Neuronal stem cell (in vitro differentiated cells): Measurements from ENCODE around the gene IL11RA.
A peak's percentile ranks its signal among the peaks of the same experiment; 100 is the strongest.

Source experiments
- DNase-seq: peaks from one replicate; pipeline ENCODE4 v3.0.0-alpha.2; 2013; ENCODE audit warnings: low spot score
- H2AFZ ChIP-seq: one replicate; pipeline ENCODE4 v1.6.1; 2013; ENCODE audit warnings: mild to moderate bottlenecking, low read length, inconsistent platforms
- H2AK5ac ChIP-seq: 2 replicates; pipeline ENCODE4 v1.6.1; 2013; ENCODE audit warnings: low read depth, mild to moderate bottlenecking, inconsistent platforms, low read length, moderate library complexity, mixed read lengths
- H2BK120ac ChIP-seq: 2 replicates; pipeline ENCODE4 v1.6.1; 2013; ENCODE audit warnings: low read depth, mild to moderate bottlenecking, inconsistent platforms, low read length, moderate library complexity, mixed read lengths
- H2BK12ac ChIP-seq: one replicate; pipeline ENCODE4 v1.6.1; 2013; ENCODE audit warnings: low read length, inconsistent platforms
- H2BK15ac ChIP-seq: 2 replicates; pipeline ENCODE4 v1.6.1; 2013; ENCODE audit warnings: mild to moderate bottlenecking, low read length, inconsistent platforms, mixed read lengths
- H2BK5ac ChIP-seq: one replicate; pipeline ENCODE4 v1.6.1; 2013; ENCODE audit warnings: inconsistent platforms, mild to moderate bottlenecking, low read length, moderate library complexity
- H3K14ac ChIP-seq: one replicate; pipeline ENCODE4 v1.6.1; 2013; ENCODE audit warnings: low read length, inconsistent platforms
- H3K18ac ChIP-seq: 2 replicates; pipeline ENCODE4 v1.6.1; 2013; ENCODE audit warnings: low read length, inconsistent platforms
- H3K23ac ChIP-seq: 2 replicates; pipeline ENCODE4 v1.6.1; 2013; ENCODE audit warnings: low read depth, mild to moderate bottlenecking, mixed read lengths, low read length, inconsistent platforms; ENCODE audit not compliant: poor library complexity
- H3K27ac ChIP-seq: replicated peaks from 3 replicates; pipeline ENCODE4 v1.5.1; 2013; ENCODE audit warnings: low read length, inconsistent platforms
- H3K27me3 ChIP-seq, 3 experiments: 2 replicates each; pipeline ENCODE4 v1.6.1; 2013; ENCODE audit warnings: low read length in 3 of 3, mild to moderate bottlenecking in 2 of 3, inconsistent platforms in 1 of 3, low read depth in 1 of 3, mixed read lengths in 1 of 3, moderate library complexity in 1 of 3; ENCODE audit not compliant: control insufficient read depth in 3 of 3, insufficient read depth in 3 of 3
- H3K36me3 ChIP-seq, 2 donors: replicated peaks in 1 of 2; 2 replicates each; pipeline ENCODE4 v1.6.1; 2013; ENCODE audit warnings: low read length in 2 of 2; ENCODE audit not compliant: control insufficient read depth in 2 of 2, insufficient read depth in 2 of 2
- H3K4ac ChIP-seq: 2 replicates; pipeline ENCODE4 v1.6.1; 2013; ENCODE audit warnings: inconsistent platforms, mild to moderate bottlenecking, low read length, moderate library complexity
- H3K4me1 ChIP-seq, 2 donors: 1 replicate in 1 of 2; 2 replicates in 1 of 2; pipeline ENCODE4 v1.6.1; 2013; ENCODE audit warnings: low read length in 2 of 2, low read depth in 1 of 2; ENCODE audit not compliant: control insufficient read depth in 2 of 2, insufficient read depth in 1 of 2
- H3K4me2 ChIP-seq: one replicate; pipeline ENCODE4 v1.6.1; 2013; ENCODE audit warnings: mild to moderate bottlenecking, low read length, inconsistent platforms; ENCODE audit not compliant: insufficient read depth, poor library complexity, severe bottlenecking
- H3K4me3 ChIP-seq, 2 donors: 2 replicates each; pipeline ENCODE4 v1.5.1; 2013; ENCODE audit warnings: low read length in 2 of 2, mild to moderate bottlenecking in 2 of 2, inconsistent platforms in 1 of 2, moderate library complexity in 1 of 2
- H3K79me1 ChIP-seq: one replicate; pipeline ENCODE4 v1.6.1; 2013; ENCODE audit warnings: low read depth, mild to moderate bottlenecking, inconsistent platforms, low read length, moderate library complexity
- H3K9ac ChIP-seq: one replicate; pipeline ENCODE4 v1.6.1; 2013; ENCODE audit warnings: mild to moderate bottlenecking, low read depth, low read length, inconsistent platforms; ENCODE audit not compliant: poor library complexity
- H3K9me3 ChIP-seq, 2 donors: replicated peaks in 1 of 2; 2 replicates each; pipeline versions ENCODE3 to v1.6.1; 2013; ENCODE audit warnings: low read length in 2 of 2, mild to moderate bottlenecking in 2 of 2, inconsistent platforms in 1 of 2, low read depth in 1 of 2, mixed read lengths in 1 of 2, moderate library complexity in 1 of 2; ENCODE audit not compliant: control insufficient read depth in 2 of 2, insufficient read depth in 1 of 2
- H4K8ac ChIP-seq: one replicate; pipeline ENCODE4 v1.6.1; 2013; ENCODE audit warnings: low read depth, mild to moderate bottlenecking, inconsistent platforms, low read length, moderate library complexity
- H4K91ac ChIP-seq: one replicate; pipeline ENCODE4 v1.6.1; 2013; ENCODE audit warnings: low read length, low read depth, mild to moderate bottlenecking, inconsistent platforms; ENCODE audit not compliant: poor library complexity
- WGBS, 2 donors: extraction: QIAGEN DNeasy Blood & Tissue Kit; methylation state at CpG; one replicate each; pipeline ENCODE4 v1.1.7; 2013; ENCODE audit warnings: missing lambda C conversion rate in 2 of 2, mixed read lengths in 1 of 2; ENCODE audit not compliant: insufficient read length in 2 of 2, insufficient replicate concordance in 1 of 2; ENCODE audit errors: extremely low coverage in 2 of 2; 5-methylcytosine and 5-hydroxymethylcytosine counted together

The IL11RA gene

GRCh38 chr9:34650816-34651215 lies 1.2 kb upstream of the IL11RA start:
- H3K4me2 ChIP-seq = no peak overlapping the region

GRCh38 chr9:34651321-34651720 lies 664 bp upstream of the IL11RA start:
- Histone ChIP-seq H3K4me1 (peaks cover 38 to 40% of the 10 kb centered on the region in 2 donors), H3K79me1 (peaks cover 1% of the 10 kb centered on the region), H2BK12ac (no peak overlapping the region), H3K9me3 (no peaks in the 10 kb centered on the region), H3K27ac (peak overlapping the region; percentile 19), H3K4ac (no peak overlapping the region), H2BK120ac (no peak overlapping the region), H3K27me3 (no peaks in the 10 kb centered on the region), H2AK5ac (no peak overlapping the region), H4K91ac (no peak overlapping the region), H2BK5ac (no peak overlapping the region), H3K4me3 (peak overlapping the region; percentile 8 to 50), H3K9ac (no peak overlapping the region), H2AFZ (peak overlapping the region; percentile 69), H3K23ac (no peak overlapping the region), H4K8ac (no peak overlapping the region), H3K4me2 (peak overlapping the region; percentile 47), H3K14ac (no peak overlapping the region), H3K18ac (no peak overlapping the region), H3K36me3 (peaks cover 19 to 23% of the 10 kb centered on the region in 2 donors), H2BK15ac (no peak overlapping the region)
- WGBS, 2 donors = no CpG with 5 or more reads among the region's 4 CpGs
- DNase-seq = no peak

More at GRCh38 chr9:34650816-34651215, 1.2 kb upstream of the IL11RA start:
- Histone ChIP-seq H3K27me3 (no peaks in the 10 kb centered on the region), H2AK5ac (no peak overlapping the region), H2AFZ (no peak overlapping the region), H3K14ac (no peak overlapping the region), H3K23ac (no peak overlapping the region), H3K36me3 (peaks cover 19 to 23% of the 10 kb centered on the region in 2 donors), H3K18ac (no peak overlapping the region), H3K4ac (no peak overlapping the region), H3K9me3 (peaks cover 0 to 2% of the 10 kb centered on the region in 2 donors), H2BK5ac (peak overlapping the region; percentile 46), H3K27ac (no peak overlapping the region), H2BK120ac (no peak overlapping the region), H4K91ac (no peak overlapping the region), H2BK12ac (no peak overlapping the region), H3K79me1 (peaks cover 1% of the 10 kb centered on the region), H2BK15ac (no peak overlapping the region), H4K8ac (no peak overlapping the region), H3K4me1 (peaks cover 42 to 44% of the 10 kb centered on the region in 2 donors), H3K4me3 (peak overlapping the region in 1 of 2 donors; percentile 50), H3K9ac (no peak overlapping the region)
- DNase-seq = no peak
- WGBS, 2 donors = no CpG with 5 or more reads among the region's 5 CpGs

GRCh38 chr9:34652602-34653000 lies 616 bp downstream of the IL11RA start:
- peaks cover 34 to 35% of the 10 kb centered on the region in 2 donors for H3K4me1 ChIP-seq

GRCh38 chr9:34653151-34654072 lies 1.4 kb downstream of the IL11RA start:
- H3K79me1 ChIP-seq = peaks cover 1% of the 10 kb centered on the region
- peak overlapping the region; percentile 80 for H2BK15ac ChIP-seq
- peak overlapping the region; percentile 20 for H3K4me2 ChIP-seq
- no peaks in the 10 kb centered on the region for H3K9me3 ChIP-seq
- peaks cover 15 to 18% of the 10 kb centered on the region in 2 donors for H3K36me3 ChIP-seq
- H3K27ac ChIP-seq = peak overlapping the region; percentile 19
- peak overlapping the region; percentile 92 for H3K18ac ChIP-seq
- peak overlapping the region in 1 of 2 donors; percentile 8 for H3K4me3 ChIP-seq
- H4K8ac ChIP-seq = no peak overlapping the region
- peak overlapping the region; percentile 81 for H3K9ac ChIP-seq
- H2BK12ac ChIP-seq = peak overlapping the region; percentile 23
- peak overlapping the region; percentile 49 for H2BK5ac ChIP-seq
- H2AFZ ChIP-seq = peak overlapping the region; percentile 36
- peak overlapping the region; percentile 32 for H2BK120ac ChIP-seq
- H3K27me3 ChIP-seq = no peaks in the 10 kb centered on the region
- peak overlapping the region; percentile 77 for H2AK5ac ChIP-seq
- H3K4ac ChIP-seq = no peak overlapping the region
- no peak overlapping the region for H3K23ac ChIP-seq
- H3K14ac ChIP-seq = peak overlapping the region; percentile 5
- no peak for DNase-seq
- no CpG with 5 or more reads among the region's 11 CpGs for WGBS, 2 donors
- H3K4me1 ChIP-seq = peaks cover 30 to 31% of the 10 kb centered on the region in 2 donors
- H4K91ac ChIP-seq = no peak overlapping the region

More at GRCh38 chr9:34652602-34653000, 616 bp downstream of the IL11RA start:
- H3K79me1 ChIP-seq = peaks cover 1% of the 10 kb centered on the region
- no peaks in the 10 kb centered on the region for H3K9me3 ChIP-seq
- H2AFZ ChIP-seq = peak overlapping the region; percentile 36
- H2BK15ac ChIP-seq = no peak overlapping the region
- no peak overlapping the region for H3K4me2 ChIP-seq
- H3K23ac ChIP-seq = no peak overlapping the region
- H4K91ac ChIP-seq = peak overlapping the region; percentile 94
- peak overlapping the region; percentile 29 for H3K27ac ChIP-seq
- peak overlapping the region; percentile 31 for H2AK5ac ChIP-seq
- H2BK120ac ChIP-seq = no peak overlapping the region
- DNase-seq = no peak
- H2BK5ac ChIP-seq = no peak overlapping the region
- no peak overlapping the region for H3K9ac ChIP-seq
- H3K27me3 ChIP-seq = no peaks in the 10 kb centered on the region
- peak overlapping the region; percentile 39 for H3K14ac ChIP-seq
- no peak overlapping the region for H4K8ac ChIP-seq
- peak overlapping the region; percentile 50 to 68 for H3K4me3 ChIP-seq
- peak overlapping the region; percentile 77 for H2BK12ac ChIP-seq
- no peak overlapping the region for H3K4ac ChIP-seq
- WGBS, 2 donors = no CpG with 5 or more reads among the region's 5 CpGs
- H3K18ac ChIP-seq = peak overlapping the region; percentile 56
- H3K36me3 ChIP-seq = peaks cover 19 to 23% of the 10 kb centered on the region in 2 donors
